NCI-H446 (cell line): ENCODE results near the gene FAM117B.

Experiments
- DNase-seq, 2 experiments: peaks; one replicate each; lab custom pipeline; 2025; lab: John Stamatoyannopoulos, UW

The FAM117B gene

DNA sequence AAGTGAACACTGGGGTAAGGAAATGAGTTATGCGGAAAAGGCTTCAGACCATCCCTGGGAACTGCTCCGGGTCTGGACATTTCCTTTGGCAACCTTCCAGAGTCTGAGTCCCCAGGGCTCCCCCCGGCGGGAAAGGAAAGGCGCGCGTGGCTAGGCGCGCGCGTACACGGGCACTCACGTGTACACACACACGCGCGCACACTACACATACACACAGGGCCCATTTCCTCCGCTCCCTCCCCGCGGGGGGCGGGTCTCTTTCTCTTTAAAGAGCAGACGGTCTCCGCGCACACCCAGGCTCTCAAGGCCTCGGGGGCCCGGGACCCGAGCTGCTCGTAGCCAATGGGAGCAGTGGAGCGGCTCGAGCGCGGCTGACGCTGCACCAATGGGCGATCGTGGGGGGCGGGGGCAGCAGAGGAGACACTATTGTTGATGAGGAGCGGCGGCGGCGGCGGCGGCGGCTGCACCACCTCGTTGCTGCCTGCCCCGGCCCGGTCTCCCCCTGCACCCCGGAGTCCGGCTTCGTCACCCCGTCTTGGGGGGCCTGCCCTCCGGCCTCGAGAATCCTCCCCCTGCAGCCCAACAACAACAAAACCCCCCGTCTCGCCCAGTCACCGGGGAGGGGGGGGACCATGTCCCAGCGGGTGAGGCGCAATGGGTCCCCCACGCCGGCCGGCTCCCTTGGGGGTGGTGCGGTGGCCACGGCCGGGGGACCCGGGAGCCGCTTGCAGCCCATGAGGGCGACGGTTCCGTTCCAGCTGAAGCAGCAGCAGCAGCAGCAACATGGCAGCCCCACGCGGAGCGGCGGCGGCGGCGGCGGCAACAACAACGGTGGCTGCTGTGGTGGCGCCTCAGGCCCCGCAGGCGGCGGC lies at the start of gene FAM117B:
Gene FAM117B (plus strand): TSS at position 414 of the 872 bp plus-strand sequence. CDS start 219 bp downstream, at position 633.
- peak; percentile 95 to 99 for DNase-seq

DNA sequence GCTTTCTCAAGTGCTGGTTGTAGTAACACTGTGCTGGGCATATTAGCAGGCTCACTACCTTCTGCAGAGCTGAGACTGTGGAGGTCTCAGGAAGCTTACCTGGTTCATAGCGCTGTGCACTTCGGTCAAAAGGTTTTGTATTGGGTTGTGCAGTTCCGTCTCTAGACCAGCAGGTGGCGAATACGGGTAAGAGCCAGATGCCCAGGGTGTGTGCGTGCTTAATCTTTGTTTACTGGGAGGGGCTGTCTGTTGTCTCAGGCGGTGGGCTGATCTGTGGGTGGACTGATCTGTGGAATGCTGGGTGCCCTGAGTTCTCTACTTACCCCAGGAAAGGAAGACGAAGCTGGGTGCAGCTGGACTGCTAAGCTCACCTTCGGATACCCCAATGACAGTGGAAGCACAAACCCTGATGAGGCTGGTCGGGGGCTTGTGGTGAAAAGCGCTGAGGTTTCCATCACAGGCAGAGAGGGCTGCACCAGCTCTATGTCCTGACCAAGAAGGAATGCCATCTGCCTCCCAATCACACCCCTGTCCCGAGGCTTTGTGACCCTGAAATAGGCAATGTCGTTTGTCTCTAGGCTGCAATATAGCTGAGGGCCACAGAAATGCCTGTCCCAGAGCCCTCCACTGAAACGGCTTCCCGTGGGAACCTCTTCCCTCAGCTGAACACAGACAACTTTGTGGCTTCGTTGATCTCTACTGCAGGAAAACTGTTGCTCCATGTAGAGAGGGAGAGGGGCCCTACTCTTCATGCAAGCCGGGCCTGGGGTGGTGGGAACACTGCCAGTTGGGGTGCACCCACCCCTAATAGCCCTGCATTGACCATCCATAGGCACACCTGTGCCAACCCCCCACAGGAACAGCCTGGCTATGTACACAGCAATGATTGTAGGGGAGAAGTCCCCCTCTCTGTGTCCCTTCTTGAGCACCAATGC lies 45.9 kb upstream of the FAM117B start:
- peak; percentile 50 to 83 for DNase-seq

DNA sequence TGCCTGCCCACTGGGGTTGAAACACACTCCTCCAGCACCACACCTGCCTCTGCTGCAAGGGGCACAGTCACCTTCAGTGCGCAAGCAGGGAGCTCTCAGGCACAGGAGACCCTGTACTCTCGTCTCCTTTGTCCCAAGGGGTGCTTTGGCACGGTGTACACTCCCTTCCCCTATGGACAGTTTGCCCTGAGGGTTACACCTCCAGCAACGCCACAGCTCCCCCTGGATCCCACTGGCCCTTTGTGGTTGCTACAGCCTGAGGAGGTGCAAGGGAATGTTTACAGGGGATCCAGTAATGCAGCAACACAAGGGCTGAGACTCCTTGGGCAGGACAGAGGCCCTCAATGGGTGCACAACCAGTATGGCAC lies 45.2 kb upstream of the FAM117B start:
- no peak for DNase-seq

DNA sequence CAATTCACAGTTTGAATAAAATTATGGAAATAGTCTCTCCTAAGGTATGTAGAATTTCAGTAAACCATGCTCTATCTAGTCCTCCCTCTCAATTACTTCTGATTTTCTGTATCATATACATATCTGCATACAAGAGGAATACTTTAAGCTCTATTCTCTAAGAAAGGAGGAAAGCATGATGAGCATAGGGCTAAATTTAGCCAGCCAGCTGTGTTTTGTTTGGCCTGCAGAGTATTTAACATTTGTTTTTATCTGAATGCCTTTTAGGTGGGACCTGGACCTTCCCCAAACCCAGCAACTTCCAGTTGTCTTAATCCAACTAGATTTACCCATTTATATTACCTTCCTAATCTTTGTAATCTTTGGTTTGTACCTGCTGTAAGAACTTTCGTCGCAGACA lies 42.2 kb upstream of the FAM117B start:
- DNase-seq = no peak

DNA sequence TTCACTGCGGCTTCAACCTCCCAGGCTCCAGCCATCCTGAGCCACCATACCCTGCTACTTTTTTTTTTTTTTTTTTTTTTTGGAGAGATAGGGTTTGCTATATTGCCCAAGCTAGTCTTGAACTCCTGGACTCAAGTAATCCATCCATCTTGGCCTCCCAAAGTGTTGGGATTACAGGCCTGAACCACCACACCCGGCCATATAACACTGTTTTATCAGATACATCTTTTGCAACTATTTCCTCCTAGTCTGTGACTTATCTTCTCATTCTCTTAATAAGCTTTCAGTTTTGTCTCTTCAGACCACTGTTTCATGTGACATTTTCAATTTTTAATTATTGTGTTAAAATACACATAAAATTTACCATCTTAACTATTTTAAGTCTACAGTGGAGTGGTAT lies 35.7 kb upstream of the FAM117B start:
- DNase-seq = no peak

DNA sequence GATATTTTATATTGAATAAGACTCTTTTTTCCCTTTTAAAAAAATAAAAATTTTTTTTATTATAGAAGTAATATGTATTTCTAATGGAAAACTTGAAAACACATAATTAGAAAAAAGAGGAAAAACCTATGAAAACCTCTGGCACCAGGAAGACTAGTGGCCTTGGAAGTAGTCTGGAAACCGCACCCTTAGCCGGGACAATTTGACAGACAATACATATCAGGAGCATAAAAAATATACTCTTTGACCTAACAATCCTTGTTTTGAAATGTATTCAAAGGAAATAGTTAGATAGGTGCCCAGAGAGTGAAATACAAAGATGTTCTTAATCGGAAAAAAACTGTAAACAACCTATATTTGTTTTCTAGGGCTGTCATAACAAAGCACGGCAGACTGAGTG lies 34.9 kb upstream of the FAM117B start:
- DNase-seq = no peak

DNA sequence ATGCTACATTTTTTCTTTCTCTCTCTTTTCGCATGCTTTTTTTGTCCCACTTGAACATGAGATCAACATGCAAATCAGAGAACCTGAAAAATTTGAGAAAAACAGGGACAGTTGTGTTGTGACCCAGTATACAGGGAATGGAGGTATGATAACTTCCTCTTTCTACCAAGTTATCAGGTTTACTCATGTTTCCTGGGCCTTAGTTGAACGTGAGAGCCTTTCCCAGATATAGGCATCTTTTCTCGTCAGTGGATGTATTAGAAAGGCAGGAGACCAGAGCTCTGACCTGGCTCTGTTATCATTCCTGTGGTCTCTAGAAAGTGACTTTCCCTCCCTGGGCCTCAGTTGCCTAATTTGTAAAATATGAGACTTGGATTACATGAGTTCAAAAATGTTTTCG lies 30.1 kb upstream of the FAM117B start:
- DNase-seq = no peak

DNA sequence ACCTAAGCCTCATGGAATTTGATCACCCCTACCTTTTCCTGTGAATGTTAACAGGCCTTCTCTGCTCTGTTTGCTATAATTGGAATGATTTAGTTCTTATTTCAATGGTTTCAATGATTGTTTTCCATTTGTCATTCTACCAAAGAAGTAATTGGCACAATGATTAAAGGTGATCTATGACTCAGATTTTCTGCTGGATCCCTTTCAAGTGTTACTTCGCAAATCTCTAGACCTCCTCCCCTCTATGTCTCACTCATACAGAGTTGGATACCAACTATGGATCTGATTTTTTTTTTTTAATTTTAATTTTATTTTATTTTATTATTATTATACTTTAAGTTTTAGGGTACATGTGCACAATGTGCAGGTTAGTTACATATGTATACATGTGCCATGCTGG lies 29.6 kb upstream of the FAM117B start:
- no peak for DNase-seq

DNA sequence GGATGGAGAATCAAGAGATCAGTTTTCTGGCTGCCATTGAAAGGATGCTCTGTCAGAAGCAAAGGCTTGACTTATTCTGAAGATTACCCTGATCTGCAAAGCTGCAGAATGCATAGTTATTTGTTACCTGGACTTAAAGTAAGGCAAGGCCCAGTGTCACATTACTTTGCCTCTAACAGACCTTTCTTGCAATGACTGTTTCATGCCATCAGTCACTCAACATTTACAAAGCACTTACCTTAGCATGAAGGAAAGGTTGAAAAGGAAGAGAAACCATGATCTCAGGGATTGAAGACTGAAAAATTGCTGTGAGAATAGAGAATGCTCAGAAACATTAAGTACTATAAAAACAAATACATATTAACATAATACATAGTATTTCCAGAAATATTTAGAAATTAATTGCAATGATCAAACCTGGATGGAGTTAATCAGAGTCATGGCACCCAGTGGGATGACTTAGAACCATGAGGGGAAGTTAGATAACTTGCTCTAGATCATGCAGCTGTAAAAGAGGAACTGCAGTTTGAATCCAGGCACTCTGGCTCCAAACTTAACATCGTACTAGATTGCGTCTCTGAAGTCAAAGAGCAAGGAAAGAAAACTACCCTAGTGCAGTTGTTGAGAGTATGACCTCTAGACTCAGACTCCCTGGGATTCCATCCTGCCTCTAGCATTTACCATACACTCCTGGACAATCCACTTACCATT lies 26.5 kb upstream of the FAM117B start:
- no peak for DNase-seq

DNA sequence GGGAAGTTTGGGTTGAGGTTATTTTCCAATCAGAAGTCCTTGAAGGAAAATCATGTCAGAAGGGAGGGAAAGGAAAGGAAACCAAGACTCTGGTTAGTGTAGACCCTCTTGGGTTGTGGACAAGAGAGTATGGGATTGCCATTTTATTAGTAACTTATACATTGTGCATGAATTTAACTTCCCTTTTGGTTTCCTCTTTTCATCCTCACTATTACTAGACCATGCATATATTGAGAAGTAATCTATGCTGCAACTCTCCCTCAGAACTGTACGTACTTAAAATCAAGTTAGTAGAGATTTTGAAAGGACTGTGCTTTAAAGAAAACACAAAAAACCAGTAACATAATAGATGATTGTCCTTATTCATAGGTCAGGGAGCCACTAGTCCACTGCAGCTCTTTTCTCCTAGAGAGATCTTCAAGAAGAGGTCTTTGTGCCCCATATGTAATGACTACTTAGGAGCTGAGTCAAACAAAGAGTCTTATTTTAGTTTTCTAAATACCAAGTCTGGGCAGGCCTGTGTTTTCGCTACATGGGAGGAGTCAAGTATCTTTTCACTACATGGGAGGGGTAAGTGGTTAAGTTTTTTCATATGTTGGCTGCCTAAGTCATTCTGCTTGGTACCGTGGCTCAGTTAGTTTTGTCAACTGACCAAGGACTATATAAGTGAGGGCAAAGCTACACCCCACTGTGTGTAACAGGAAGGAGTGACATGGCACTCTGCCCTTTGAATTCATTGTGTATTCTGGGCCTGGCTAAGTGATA lies 25.2 kb upstream of the FAM117B start:
- no peak for DNase-seq

DNA sequence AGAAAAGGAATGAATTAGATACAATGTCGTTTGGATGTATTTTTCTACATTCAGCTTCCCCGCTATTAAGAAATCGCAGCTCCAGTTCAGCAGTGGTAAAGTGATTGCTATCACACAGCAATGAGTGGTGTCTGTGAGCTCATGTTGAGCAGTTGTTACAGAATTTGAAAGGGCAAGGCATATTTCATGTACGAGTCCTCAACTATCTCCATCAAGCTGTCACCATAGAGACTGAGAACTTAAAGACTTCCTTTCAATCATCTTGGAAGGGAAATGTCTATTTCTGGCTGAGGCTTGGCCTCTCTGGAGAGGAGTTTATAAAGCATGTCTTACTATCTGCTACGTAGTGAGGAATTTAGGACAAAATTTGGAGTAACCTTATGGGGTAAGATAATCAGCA lies 24.4 kb upstream of the FAM117B start:
- no peak for DNase-seq

DNA sequence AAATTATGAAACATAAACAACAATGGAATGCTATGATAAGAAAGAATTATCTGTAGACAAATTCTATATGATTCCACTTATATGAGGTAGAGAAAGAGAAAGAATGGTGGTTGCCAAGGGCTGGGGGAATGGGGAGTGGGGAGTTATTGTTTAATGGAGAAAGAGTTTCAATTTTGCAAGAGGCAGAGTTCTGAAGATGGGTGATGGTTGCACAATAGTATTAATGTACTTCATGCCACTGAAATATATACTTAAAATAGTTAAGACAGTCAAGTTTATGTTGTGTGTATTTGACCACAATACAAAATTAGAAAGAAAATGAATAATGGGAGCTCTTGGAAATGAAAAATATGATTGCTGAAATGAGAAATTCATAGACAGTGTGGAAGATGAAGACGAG lies 22.6 kb upstream of the FAM117B start:
- no peak for DNase-seq

DNA sequence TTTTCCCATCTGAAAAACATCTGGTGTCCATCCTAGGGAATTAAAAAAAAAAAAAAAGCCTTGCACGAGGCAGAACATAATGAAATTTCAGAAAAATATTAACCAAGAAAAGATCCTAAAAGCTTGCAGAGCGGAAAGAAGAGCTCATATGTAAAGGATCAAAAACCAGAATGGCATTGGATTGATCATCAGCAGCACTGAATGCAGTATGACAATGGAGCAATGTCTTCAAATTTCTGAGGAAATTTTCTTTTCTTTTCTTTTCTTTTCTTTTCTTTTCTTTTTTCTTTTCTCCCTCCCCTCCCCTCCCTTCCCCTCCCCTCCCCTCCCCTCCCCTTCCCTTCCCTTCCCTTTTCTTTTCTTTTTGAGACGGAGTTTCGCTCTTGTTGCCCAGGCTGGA lies 21.3 kb upstream of the FAM117B start:
- no peak for DNase-seq

DNA sequence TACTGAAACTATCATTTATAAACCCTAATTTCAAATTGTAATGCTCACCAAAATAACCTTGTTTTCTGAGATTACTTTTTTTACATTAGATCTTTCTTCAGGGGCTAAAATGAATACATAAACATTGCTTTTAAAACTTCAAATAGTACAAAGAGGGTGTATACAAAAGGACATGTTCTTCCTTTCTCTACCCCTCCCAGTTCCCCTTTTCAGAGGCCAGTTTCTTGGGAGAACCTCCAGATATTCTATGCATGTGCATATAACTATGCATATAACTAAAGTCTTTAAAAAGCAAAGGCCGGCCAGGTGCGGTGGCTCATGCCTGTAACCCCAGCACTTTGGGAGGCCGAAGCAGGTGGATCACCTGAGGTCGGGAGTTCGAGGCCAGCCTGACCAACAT lies 10.6 kb upstream of the FAM117B start:
- DNase-seq = no peak

DNA sequence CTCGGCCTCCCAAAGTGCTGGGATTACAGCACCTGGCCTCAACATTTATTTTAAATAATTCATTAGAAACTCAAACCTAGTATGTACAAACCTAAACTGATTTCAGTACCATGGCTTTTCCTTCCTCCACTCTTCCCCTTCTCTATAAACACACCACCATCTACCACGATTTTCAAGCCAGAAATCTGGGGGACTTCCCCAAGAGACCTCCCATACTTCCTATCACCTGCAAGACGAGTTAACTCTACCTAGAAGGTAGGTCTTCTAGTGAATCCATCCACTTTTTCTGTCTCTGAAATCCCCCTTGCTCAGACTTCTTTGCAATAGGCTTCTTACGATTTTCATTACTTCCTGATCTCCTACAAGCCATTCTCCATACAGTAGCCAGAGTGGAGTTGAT lies 7.7 kb upstream of the FAM117B start:
- DNase-seq = no peak

DNA sequence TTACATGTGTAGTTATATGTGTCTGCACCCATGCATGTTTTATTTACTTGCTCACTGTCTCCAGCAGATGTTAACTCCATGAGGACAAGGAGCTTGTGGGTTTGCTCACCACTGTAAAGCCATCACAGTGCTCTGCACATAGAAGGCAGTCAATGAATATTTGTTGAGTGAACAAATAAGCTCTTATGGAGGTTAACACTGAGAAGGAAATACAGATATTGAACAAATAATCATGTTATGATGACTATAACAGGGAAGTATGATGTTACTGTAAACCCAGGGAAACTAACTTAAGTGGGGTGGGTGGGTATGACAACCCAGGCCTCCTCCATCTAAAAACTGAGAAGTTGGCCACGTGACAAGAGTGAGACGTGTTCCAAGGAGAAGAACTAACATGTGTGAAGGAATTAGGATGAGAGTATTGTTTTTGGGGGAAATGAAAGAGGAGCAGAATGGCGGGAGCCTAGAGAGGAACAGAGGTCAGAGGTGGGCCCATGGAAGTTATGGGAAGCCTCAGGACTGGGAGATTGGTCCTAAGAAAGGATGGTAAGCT lies 6.0 kb upstream of the FAM117B start:
- no peak for DNase-seq

DNA sequence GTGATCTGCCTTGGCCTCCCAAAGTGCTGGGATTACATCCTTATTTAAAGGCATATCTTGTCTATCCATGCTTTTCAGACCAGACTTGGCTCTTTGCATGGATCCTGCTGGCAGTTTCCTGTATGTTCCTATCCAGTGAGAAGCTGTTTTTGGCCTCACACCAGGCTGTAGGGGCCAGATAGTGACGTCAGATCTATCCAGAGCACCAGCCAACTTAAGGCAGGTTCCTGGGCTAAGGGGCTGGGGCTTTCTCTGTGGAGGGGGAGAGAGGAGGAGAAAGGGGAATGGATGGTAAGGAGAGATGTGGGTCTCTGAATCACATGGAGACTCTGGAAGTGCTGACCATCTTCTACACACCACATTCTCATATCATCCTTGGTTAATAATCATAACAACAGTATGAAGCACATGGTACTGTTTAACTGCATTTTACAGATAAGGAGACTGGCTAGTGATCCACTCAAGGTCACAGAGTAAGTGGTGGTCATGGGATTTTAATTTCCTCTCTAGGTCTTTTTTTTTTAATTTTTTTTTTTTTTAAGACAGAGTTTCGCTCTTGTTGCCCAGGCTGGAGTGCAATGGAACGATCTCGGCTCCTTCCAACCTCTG lies 2.0 kb upstream of the FAM117B start:
- peak; percentile 60 to 73 for DNase-seq

DNA sequence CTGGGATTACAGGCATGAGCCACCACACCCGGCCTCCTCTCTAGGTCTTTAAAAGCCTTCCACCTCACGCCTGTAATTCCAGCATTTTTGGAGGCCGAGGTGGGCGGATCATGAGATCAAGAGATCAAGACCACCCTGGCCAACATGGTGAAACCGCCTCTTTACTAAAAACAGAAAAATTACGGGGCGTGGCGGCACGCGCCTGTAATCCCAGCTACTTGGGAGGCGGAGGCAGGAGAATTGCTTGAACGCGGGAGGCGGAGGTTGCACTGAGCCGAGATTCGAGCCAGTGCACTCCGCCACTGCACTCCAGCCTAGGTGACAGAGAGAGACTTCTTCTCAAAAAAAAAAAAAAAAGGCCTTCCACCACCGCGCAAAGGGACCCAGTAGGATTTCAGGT lies 1.3 kb upstream of the FAM117B start:
- DNase-seq = no peak

DNA sequence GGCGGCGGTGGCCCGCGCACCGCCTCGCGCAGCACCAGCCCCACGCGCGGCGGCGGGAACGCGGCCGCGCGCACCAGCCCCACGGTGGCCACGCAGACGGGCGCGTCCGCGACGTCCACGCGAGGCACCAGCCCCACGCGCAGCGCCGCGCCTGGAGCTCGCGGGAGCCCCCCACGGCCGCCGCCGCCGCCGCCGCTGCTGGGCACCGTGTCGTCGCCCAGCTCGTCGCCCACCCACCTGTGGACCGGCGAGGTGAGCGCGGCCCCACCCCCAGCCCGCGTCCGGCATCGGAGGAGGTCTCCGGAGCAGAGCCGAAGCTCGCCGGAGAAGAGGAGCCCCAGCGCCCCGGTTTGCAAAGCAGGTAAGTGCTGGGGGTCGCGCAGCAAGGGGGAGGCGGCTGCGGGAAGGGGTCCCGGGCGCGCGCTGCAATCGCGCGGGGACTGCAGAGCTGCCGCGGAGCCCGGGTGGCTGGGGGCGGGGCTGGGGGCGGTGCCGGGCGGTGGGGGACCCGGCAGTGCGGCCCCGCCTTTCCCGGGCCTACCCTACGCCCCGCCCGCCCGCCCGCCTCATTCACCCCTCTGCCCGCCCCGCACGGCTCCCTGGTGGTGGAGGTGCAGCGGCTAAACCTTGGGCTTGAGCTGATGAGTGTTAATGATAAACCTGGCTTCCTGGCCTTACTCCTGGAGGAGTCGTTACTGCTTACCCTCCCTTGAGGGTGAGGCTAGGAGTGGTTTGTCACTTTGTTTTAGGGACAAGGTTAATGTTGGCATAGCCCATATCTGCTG lies 851 bp downstream of the FAM117B start:
- peak; percentile 26 to 78 for DNase-seq

DNA sequence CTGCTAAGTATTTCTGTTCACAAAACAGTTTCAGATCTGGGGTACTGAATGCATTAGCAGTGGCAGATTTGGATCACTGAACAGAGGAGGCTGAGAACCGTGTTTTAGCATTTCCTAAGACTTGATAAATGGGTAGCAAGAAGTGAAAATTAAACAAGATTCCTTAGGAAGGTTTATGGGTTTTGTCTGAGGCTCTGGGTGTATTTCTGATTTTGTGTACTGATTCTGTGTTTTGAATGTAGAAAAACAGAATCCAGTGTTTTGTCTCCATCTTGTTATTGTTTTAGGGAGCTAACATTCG lies 1.4 kb downstream of the FAM117B start:
- DNase-seq = no peak
